Fibroblast of upper back skin (primary cell): ENCODE measurements around the gene CDYL2.
A peak's percentile ranks its signal among the peaks of the same experiment; 100 is the strongest.

Experiments
- DNase-seq: peaks from one replicate; pipeline ENCODE4 v3.0.0-alpha.2; 2013

The CDYL2 gene

GRCh38 chr16:80618862-80619648 is 185.3 kb downstream of the CDYL2 start:
- no peak for DNase-seq

GRCh38 chr16:80616362-80616761 is 188.0 kb downstream of the CDYL2 start:
- no peak for DNase-seq

GRCh38 chr16:80615735-80616134 is 188.7 kb downstream of the CDYL2 start:
- DNase-seq = no peak

- peak; percentile 87 for DNase-seq
Observed at GRCh38 chr16:80614908-80615671, 189.3 kb downstream of the CDYL2 start.

- DNase-seq = no peak
Observed at GRCh38 chr16:80612461-80613017, 191.9 kb downstream of the CDYL2 start.

GRCh38 chr16:80611930-80612327 is 192.5 kb downstream of the CDYL2 start:
- no peak for DNase-seq

GRCh38 chr16:80611171-80611929 is 193.0 kb downstream of the CDYL2 start:
- no peak for DNase-seq

- DNase-seq = no peak
Observed at GRCh38 chr16:80610481-80611156, 193.8 kb downstream of the CDYL2 start.

- no peak for DNase-seq
Observed at GRCh38 chr16:80608946-80609345, 195.5 kb downstream of the CDYL2 start.

GRCh38 chr16:80607204-80607603 is 197.2 kb downstream of the CDYL2 start:
- DNase-seq = no peak

- DNase-seq = no peak
Observed at GRCh38 chr16:80606221-80606766, 198.1 kb downstream of the CDYL2 start.

- no peak for DNase-seq
Observed at GRCh38 chr16:80604600-80605355, 199.6 kb downstream of the CDYL2 start.

- peak; percentile 18 for DNase-seq
Observed at GRCh38 chr16:80602894-80603293, 201.5 kb downstream of the CDYL2 start.

GRCh38 chr16:80601182-80601581 is 203.2 kb downstream of the CDYL2 start:
- no peak for DNase-seq

- DNase-seq = peak; percentile 28
Observed at GRCh38 chr16:80599466-80599865, 204.9 kb downstream of the CDYL2 start.

- no peak for DNase-seq
Observed at GRCh38 chr16:80596507-80597207, 207.7 kb downstream of the CDYL2 start.

- peak; percentile 27 for DNase-seq
Observed at GRCh38 chr16:80594756-80595155, 209.6 kb downstream of the CDYL2 start.

- DNase-seq = no peak
Observed at GRCh38 chr16:80592273-80592672, 212.1 kb downstream of the CDYL2 start.

- DNase-seq = no peak
Observed at GRCh38 chr16:80591071-80591915, 213.1 kb downstream of the CDYL2 start.

- DNase-seq = no peak
Observed at GRCh38 chr16:80587071-80587470, 217.3 kb downstream of the CDYL2 start.
